Measurements from ENCODE around the gene PTPN3.

The PTPN3 gene

GRCh38 chr9:109506097-109506712 lies 8.1 kb upstream of the PTPN3 start:
- peak; percentile 81 for DNase-seq (ENCODE audit: low read depth)

GRCh38 chr9:109504689-109505088 lies 6.6 kb upstream of the PTPN3 start:
- DNase-seq (ENCODE audit: low read depth), result no peak

DNA sequence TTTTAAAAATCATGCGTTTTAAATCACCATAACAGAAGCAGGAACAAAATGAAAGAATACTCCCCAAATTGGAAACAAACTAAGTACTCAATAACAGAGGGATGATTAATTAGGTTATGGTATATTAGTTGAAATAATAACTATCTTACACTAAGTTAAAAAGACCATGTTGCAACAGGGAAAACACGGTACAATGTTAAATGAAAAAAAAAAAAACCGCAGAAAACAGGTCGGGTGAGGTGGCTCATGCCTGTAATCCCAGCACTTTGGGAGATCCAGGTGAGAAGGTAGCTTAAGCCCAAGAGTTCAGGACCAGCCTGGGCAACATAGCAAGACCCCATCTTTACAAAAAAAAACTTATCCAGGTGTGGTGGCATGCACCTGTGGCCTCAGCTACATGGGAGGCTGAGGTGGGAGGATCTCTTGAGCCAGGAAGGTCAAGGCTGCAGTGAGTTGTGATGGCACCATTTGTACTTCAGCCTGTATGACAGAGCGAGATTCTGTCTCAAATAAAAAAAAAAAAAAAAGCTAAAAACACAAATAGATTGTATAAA lies 2.4 kb upstream of the PTPN3 start:
- no peak for DNase-seq (ENCODE audit: low read depth)

DNA sequence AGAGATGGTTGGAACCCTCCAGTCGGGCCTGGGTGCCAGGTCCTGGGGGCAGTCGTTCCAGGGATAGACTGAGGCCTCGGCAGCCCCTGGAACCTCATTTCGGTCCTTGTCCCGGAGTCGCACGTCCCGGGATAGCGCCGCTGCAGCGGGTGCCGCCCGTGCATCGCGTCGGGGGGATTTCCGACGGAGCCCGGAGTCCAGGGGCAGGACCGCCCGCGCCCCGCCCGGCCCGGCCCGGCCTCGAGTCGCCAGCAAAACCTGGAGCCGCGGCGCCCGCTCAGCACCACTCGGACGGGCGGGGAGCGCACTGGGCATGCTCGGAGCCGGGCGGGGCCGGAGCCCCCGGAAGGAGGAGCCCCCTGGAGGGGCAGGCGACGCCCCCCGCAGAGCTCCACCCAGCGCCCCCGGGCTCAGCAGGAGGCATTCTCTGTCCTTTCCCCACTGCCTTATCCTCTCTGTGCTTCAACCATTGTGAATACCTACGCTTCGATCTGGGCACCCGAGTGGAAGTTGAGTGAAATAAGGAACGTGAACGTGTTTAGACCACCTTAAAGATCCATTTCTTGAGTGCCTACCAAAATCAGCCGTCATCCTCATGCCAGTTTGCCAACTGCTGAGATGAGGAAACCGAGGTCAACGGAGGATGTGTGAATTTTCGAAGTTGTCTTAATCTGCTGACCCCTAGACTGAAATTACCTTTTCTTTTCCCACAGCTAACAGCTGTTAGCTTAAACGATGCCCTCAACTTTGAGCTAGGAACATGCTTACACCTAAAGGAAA lies 1.7 kb upstream of the PTPN3 start:
- DNase-seq (ENCODE audit: low read depth), result peak; percentile 56

- no peak for DNase-seq (ENCODE audit: low read depth)
Measured at GRCh38 chr9:109499093-109499630, 1.1 kb upstream of the PTPN3 start.

GRCh38 chr9:109497226-109498153 lies 617 bp downstream of the PTPN3 start:
- DNase-seq (ENCODE audit: low read depth), result no peak

DNA sequence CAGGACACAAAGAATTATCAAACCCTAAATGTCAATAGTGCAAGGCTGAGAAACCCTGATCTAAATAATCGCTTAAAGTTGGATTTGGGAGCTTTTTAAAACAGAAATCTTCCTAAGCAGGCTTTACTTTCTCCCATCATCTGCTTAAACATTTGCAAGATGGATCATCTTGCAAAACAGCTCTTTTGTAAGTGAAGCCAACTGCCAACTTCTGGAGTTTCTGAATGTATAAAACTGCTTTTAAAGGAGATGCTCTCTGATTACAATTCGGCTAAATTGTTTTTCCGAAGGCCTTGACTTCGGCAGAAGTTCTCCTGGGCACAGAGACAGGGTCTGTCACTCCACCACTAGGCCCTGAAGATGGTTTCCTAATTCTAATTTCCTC lies 1.3 kb downstream of the PTPN3 start:
- DNase-seq (ENCODE audit: low read depth), result peak; percentile 27

GRCh38 chr9:109496218-109496617 lies 1.9 kb downstream of the PTPN3 start:
- DNase-seq (ENCODE audit: low read depth), result no peak

GRCh38 chr9:109493648-109494047 lies 4.5 kb downstream of the PTPN3 start:
- DNase-seq (ENCODE audit: low read depth), result no peak

DNA sequence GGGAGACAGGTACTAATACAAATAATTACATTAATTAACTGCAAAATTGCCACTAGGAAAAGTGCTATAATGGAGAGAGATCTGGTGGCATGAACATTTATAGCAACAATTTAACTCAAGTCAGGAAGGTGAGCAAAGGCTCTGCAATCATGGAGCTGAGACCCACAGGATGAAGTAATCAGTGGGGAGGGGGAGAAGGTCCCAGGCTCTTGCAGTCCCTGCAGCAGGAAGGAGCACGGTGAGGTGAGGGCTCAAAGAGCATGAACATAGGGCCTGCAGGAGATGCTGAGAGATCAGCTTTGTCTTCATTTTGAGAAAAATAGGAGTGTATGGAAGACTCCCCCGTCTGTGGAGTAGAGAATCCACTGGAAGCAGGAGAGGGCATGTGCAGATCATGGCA lies 6.5 kb downstream of the PTPN3 start:
- no peak for DNase-seq (ENCODE audit: low read depth)

DNA sequence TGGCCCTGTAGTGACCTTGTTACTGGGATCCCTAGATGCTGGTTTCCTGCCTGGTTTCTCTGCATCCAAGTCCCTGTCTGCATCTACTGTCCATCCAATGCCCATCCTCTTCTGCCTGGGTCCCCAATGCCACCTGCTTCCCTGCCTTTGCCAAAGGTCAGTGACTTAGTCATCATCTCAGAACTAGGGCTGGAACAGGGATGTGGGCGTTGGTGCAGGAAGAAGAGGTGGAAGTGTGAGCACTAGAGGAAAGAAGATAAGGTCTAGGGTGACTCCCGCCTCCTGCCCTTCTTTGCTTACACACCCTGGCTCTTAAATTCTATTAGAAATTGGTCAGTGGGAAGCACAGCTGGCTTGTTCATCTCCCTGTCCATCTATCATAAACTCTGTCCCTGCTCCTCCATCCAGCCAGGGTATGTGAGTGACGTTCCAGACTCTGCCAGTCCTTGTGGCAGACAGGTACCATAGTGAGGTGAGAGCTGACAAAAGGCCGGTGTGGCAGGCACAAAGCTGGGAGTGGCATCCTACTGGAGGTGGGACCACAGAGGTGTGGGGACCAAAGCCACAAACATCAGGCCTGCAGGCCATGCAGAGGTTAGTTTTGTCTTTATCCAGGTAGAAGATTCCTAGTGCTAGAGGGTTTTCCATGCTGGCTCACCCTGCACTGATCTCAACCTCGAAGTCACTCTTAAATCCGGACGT lies 9.2 kb downstream of the PTPN3 start:
- no peak for DNase-seq (ENCODE audit: low read depth)

DNA sequence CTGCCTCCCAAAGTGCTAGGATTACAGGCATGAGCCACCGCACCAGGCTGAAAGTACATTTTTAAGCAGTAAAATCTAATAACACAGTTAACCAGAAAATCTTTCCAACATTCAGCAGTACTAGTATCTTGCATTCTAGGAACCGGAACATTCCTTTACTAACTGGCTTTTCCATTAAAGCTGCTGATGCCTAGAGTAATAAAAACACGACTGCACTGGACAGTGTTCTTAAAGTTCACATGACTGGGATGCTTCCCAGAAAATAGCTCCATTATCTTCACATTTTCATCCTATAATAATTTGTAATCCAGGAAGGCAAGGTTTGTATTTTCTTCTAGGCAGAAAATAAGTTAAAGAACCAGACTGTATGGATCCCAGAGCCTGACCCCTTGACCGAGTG lies 9.8 kb downstream of the PTPN3 start:
- no peak for DNase-seq (ENCODE audit: low read depth)

- no peak for DNase-seq (ENCODE audit: low read depth)
Measured at GRCh38 chr9:109487247-109487646, 10.9 kb downstream of the PTPN3 start.

DNA sequence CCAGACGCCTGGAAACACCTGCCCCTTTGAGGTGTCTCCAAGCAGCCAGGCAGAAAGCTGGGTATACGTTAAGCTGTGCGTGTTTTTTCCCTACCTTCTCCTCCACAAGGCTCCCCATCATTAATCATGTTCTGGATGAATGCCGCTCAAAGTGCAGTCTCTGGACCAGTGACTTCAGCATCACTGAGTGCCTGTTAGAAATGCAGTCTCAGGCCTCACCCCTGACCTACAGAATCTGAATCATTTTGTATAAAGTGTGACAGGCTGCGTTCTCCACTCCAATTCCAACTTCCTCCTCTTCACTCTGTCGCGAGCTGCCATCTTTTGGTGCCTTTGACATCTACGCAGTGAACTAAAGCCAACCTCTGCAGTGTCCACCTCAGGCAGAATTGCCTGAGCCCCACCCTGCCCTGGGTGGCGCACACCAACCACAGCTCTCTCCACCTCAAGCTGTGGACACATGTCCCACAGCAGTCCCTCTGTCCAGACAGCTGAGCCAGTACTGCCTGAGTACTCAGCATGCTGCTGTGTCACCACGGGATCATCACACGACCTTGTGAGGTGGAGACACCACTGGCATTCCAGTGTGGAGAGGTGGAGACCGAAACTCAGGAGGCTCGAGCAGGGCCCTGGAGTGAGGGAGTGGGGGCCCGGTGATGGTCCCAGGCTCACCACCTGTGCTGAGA lies 14.2 kb downstream of the PTPN3 start:
- DNase-seq (ENCODE audit: low read depth), result no peak

- DNase-seq (ENCODE audit: low read depth), result no peak
Measured at GRCh38 chr9:109482391-109482916, 15.7 kb downstream of the PTPN3 start.

DNA sequence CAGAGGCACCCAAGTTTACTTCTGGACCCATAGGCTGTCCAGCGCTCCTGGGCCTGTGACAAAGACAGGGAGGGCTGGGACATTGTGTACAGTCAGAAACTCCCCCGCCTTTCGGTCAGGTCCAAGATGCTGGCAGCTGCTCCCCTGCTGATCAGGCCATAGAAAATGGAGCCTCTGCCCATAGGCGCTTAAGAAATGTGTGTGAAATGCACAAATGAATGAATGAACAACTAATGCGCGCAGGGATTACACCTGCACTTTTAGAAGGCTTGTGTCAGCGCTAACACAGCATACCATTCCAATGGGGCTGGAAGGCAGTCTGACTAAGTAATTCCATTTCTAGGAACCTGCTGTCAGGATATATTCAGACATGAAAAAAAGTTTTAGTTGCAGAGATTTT lies 16.3 kb downstream of the PTPN3 start:
- DNase-seq (ENCODE audit: low read depth), result no peak

DNA sequence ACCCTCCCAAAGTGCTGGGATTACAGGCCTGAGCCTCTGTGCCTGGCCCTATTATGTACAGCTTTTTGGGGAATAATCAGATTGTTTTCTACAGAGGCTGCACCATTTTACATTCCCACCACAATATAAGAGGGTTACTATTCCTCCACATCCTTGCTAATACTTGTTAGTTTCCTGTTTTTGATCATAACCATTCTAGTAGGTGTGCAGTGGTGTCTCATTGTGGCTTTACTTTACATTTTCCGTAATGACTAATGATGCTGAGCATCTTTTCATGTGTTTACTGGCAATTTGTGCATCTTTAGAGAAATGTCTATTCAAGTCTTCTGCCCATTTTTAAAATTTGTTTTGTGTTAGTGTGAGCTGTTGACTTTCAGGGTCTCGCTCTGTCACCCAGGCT lies 18.3 kb downstream of the PTPN3 start:
- no peak for DNase-seq (ENCODE audit: low read depth)

- no peak for DNase-seq (ENCODE audit: low read depth)
Measured at GRCh38 chr9:109478665-109479380, 19.3 kb downstream of the PTPN3 start.

DNA sequence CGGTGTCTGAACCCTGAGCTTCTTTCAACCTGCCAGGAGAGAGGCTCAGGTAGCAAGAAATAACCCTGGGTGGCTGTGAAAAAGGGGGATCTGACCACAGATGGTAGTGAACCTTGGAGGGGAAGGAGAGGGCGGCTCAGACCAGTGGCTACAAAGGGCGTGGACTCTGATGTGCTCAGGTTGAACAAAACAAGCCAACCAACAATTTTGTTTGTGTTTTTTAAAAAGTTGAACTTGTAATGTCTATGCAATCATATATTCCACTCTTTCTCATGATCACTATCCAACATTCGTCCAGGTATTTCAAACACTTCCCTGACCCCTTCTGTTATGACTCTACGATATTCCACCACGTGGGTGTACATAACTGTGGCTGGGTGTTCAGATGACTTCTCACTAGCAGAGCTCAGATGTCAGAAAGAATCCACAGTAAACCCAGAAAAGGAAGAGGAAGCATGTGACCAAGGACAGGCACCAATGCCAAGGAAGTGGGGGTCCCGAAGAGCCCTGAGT lies 20.0 kb downstream of the PTPN3 start:
- DNase-seq (ENCODE audit: low read depth), result no peak
